Measurements from ENCODE around the gene SLC12A8.

DNA sequence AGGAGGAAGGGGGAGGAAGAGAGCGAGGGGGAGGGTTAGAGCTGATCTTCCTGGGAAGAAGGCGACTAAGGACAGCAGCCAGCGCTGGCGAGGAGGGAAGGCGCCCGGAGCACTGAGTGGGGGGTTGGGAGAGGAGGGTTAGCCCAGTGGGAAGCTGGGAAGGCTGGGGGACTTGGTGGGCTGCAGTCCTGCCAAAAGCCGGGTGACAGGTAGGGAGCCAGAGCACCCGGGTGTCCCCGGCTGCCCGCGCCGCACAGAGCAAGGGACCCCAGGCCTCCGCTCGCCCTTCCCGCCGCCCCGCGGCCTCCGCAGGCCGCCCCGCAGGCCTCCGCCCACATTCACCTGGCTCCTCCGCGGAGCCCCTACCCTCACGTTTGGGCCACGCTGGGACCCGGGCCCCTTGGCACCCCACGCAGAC, 448 bp downstream of the SLC12A8 start:
- TF ChIP-seq ATF3 (IDR thresholded peaks at IDR 0.05; ENCODE audit: borderline replicate concordance, extremely low read depth, low read depth, low read length) (no peak), SMAD1 (IDR thresholded peaks at IDR 0.05; ENCODE audit: low read depth, partially characterized antibody) (no peak), CTCF (IDR thresholded peaks at IDR 0.05 in 2 of 3, conservative IDR thresholded peaks at IDR 0.05 in 1 of 3; ENCODE audit: control insufficient read depth in 2 of 3, extremely low read depth in 1 of 3, insufficient read depth in 1 of 3, low read depth in 3 of 3, low read length in 3 of 3) (no peak), POLR2A (IDR thresholded peaks at IDR 0.05; ENCODE audit: low read depth, low read length) (no peak), RAD21 (IDR thresholded peaks at IDR 0.05; ENCODE audit: insufficient read depth, low read depth, low read length) (no peak), DPF2 (IDR thresholded peaks at IDR 0.05) (no peak), CBX3 (IDR thresholded peaks at IDR 0.05; ENCODE audit: borderline replicate concordance, low read depth) (no peak), RAD51 (IDR thresholded peaks at IDR 0.05) (no peak), TAF1 (IDR thresholded peaks at IDR 0.05; ENCODE audit: borderline replicate concordance, low read depth, low read length) (no peak), GABPA (IDR thresholded peaks at IDR 0.05; ENCODE audit: low read depth) (no peak), MYC (IDR thresholded peaks at IDR 0.05; ENCODE audit: insufficient read depth, insufficient read length, insufficient replicate concordance, low read length, severe bottlenecking) (no peak), ZNF217 (IDR thresholded peaks at IDR 0.05) (no peak), RCOR1 (conservative IDR thresholded peaks at IDR 0.05; ENCODE audit: low read depth, low read length) (no peak)
- TF ChIP-seq, protein P1, sequence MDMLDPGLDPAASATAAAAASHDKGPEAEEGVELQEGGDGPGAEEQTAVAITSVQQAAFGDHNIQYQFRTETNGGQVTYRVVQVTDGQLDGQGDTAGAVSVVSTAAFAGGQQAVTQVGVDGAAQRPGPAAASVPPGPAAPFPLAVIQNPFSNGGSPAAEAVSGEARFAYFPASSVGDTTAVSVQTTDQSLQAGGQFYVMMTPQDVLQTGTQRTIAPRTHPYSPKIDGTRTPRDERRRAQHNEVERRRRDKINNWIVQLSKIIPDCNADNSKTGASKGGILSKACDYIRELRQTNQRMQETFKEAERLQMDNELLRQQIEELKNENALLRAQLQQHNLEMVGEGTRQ (IDR thresholded peaks at IDR 0.05; ENCODE audit: borderline replicate concordance, low read depth, low read length) = no peak
